ENCODE measurements around the gene PALM. TPM values are rescaled to one million over a fixed set of nuclear protein-coding genes. Genes with fewer than 3 reads are reported as not detected.
A peak's percentile ranks its signal among the peaks of the same experiment; 100 is the strongest.

PALM gene
- total and polyA plus RNA-seq, 9 of the 15 experiments (the other 6 are each of a cell fraction or from before 2014, with no cell fraction given): 0.04 to 6.6 (median 1.7) TPM

DNA sequence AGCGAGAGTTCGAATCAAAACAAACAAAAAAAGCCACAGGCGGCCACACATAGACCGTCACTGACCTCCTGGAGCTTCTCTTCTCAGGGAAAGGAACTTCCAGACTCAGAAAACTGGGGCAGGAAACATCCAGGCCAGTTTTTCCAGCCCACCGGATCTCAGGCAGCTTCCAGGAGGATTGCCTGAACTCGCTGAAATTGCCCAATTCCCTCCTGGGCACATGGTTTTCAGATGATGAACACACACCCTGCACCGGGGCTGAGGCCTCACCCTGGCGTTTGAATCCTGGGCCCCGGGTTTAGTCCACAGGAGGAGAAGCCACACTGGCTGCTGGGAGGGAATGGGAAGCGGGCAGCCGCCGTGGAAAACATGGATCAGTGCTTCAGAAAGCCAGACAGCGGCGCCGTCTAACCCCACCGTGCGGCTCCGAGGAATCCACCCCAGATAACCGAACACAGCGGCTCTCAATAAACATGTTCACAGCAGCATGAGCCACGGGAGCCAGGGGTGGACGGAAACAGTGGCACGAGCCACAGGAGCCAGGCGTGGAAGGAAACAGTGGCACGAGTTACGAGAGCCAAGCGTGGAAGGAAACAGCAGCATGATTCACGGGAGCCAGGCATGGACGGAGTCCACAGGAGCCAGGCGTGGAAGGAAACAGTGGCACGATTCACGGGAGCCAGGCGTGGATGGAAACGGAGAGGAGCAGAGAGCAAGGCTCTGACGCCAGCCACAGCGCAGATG, 70.3 kb downstream of the PALM start:
- in situ Hi-C loops (cut with MboI): no loop called here
- no peak overlapping the region for H2AFZ ChIP-seq (ENCODE audit: low read depth, low read length)
- H3K9ac ChIP-seq (ENCODE audit: insufficient read depth in 1 of 2, low read depth in 2 of 2, low read length in 2 of 2): no peak overlapping the region; a peak in 1 of 4 replicates
- no peaks in the 10 kb centered on the region for H3K9me3 ChIP-seq (replicated peaks; ENCODE audit: control insufficient read depth, insufficient read depth, low read depth, low read length)
- CTCF ChIA-PET (ENCODE audit: low intra/inter-chr PET ratio): no interaction called here
- H3K4me1 ChIP-seq (replicated peaks in 1 of 2; ENCODE audit: control insufficient read depth in 2 of 2, insufficient read depth in 2 of 2, low read length in 2 of 2): peaks cover 0 to 26% of the 10 kb centered on the region in 2 experiments; a peak in 2 of 5 replicates
- H4K20me1 ChIP-seq (replicated peaks; ENCODE audit: control insufficient read depth, insufficient read depth, low read length): no peaks in the 10 kb centered on the region
- no peak overlapping the region for H3K27ac ChIP-seq (ENCODE audit: extremely low read depth, low read depth, low read length)
- FAIRE-seq (no peak), DNase-seq (ENCODE audit: extremely low read depth in 1 of 4, low spot score in 3 of 4) (no peak), ATAC-seq (no peak)
- intact Hi-C loops (cut with micrococcal nuclease): no loop called here
- no peaks in the 10 kb centered on the region for H3K36me3 ChIP-seq (ENCODE audit: control insufficient read depth, insufficient read depth, low read length)
- TF ChIP-seq, protein P1, sequence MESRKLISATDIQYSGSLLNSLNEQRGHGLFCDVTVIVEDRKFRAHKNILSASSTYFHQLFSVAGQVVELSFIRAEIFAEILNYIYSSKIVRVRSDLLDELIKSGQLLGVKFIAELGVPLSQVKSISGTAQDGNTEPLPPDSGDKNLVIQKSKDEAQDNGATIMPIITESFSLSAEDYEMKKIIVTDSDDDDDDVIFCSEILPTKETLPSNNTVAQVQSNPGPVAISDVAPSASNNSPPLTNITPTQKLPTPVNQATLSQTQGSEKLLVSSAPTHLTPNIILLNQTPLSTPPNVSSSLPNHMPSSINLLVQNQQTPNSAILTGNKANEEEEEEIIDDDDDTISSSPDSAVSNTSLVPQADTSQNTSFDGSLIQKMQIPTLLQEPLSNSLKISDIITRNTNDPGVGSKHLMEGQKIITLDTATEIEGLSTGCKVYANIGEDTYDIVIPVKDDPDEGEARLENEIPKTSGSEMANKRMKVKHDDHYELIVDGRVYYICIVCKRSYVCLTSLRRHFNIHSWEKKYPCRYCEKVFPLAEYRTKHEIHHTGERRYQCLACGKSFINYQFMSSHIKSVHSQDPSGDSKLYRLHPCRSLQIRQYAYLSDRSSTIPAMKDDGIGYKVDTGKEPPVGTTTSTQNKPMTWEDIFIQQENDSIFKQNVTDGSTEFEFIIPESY (CRISPR knock-in tag; IDR thresholded peaks at IDR 0.05): peak; percentile 81
- TF ChIP-seq CHD1 (IDR thresholded peaks at IDR 0.05; ENCODE audit: low read length): no peak
- TF ChIP-seq, protein P2, sequence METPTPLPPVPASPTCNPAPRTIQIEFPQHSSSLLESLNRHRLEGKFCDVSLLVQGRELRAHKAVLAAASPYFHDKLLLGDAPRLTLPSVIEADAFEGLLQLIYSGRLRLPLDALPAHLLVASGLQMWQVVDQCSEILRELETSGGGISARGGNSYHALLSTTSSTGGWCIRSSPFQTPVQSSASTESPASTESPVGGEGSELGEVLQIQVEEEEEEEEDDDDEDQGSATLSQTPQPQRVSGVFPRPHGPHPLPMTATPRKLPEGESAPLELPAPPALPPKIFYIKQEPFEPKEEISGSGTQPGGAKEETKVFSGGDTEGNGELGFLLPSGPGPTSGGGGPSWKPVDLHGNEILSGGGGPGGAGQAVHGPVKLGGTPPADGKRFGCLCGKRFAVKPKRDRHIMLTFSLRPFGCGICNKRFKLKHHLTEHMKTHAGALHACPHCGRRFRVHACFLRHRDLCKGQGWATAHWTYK (CRISPR knock-in tag; IDR thresholded peaks at IDR 0.05): peak; percentile 98
- no TSS peak for BruUV-seq (replicated peaks)
- no peaks in the 10 kb centered on the region for H3K9me1 ChIP-seq (ENCODE audit: control insufficient read depth, insufficient read depth, low read length)
- H3K4me2 ChIP-seq (ENCODE audit: insufficient read depth, low read length): no peak overlapping the region
- WGBS (ENCODE audit: insufficient coverage, low coverage, missing lambda C conversion rate): 76% methylated on average over 34 of the region's 36 CpGs
- H3K79me2 ChIP-seq (ENCODE audit: control insufficient read depth, insufficient read depth, low read length): no peaks in the 10 kb centered on the region
- no peak overlapping the region for H3K4me3 ChIP-seq
- POLR2A ChIA-PET: interaction anchor here (0.8 to 1.6 kb wide), 2 partner anchors 9 to 20 kb away, joined by 3 to 7 read pairs; no protein-coding TSS in a partner anchor
- H3K27me3 ChIP-seq (ENCODE audit: control insufficient read depth in 2 of 2, insufficient read depth in 2 of 2, low read length in 2 of 2): no peaks in the 10 kb centered on the region

Data from K562 (cell line).